HCT116 (cell line): ENCODE data around the gene MYLK. TPM values are rescaled to one million over a fixed set of nuclear protein-coding genes. Genes with fewer than 3 reads are reported as not detected.

ENCODE experiments used
- ATAC-seq: fragments of 200-7000 bp; cut with Tn5 transposase; 2 replicates; pipeline ENCODE4 v1.9.1; 2020; ENCODE audit warnings: mild to moderate bottlenecking, moderate library complexity
- Bru-seq: library from RNA; stranded (reverse); fragments of 400-500 nt; gene quantifications from one replicate; lab custom pipeline; 2021; lab: Mats Ljungman, UMichigan
- BruChase-seq, 2 experiments: library from RNA; stranded (reverse); fragments of 400-500 nt; gene quantifications; one replicate each; lab custom pipeline; 2021; lab: Mats Ljungman, UMichigan
- BruUV-seq: library from RNA; stranded (reverse); fragments of 400-500 nt; replicated peaks from 2 replicates; lab custom pipeline; 2021; lab: Mats Ljungman, UMichigan
- CTCF ChIA-PET: fragments of 300-600 bp; sonication (Branson Sonifier 250); formaldehyde crosslinking; loops from one replicate; lab custom pipeline; 2021; ENCODE audit warnings: antibody characterized with exemption; lab: Charles Lee
- POLR2A ChIA-PET: fragments of 300-600, 350-600 bp; sonication (Branson Sonifier 250); formaldehyde crosslinking; loops from one replicate; lab custom pipeline; 2021; ENCODE audit warnings: antibody characterized with exemption; lab: Charles Lee
- RAD21 ChIA-PET, 2 experiments: fragments of 300-600 bp; sonication (Branson Sonifier 250); formaldehyde crosslinking; loops; one replicate each; lab custom pipeline; 2023; ENCODE audit warnings: low total read pairs in 2 of 2; ENCODE audit not compliant: uncharacterized antibody in 2 of 2, unreplicated experiment in 2 of 2, low non-redundant PET in 1 of 2; lab: Charles Lee
- DNase-seq: peaks from one replicate; pipeline ENCODE4 v3.0.0-alpha.2; 2010; ENCODE audit warnings: low read depth, low spot score
- H2AFZ ChIP-seq: fragments of 200-600 bp; shearing (Covaris generic), sonication (generic); 2 replicates; pipeline ENCODE4 v1.6.1; 2017; ENCODE audit warnings: low read depth, mixed run types, mixed read lengths, antibody characterized with exemption, low read length; ENCODE audit not compliant: poor library complexity, severe bottlenecking
- H3K27ac ChIP-seq: 2 replicates; pipeline ENCODE4 v1.5.1; 2012; ENCODE audit warnings: low read depth, low read length
- H3K27me3 ChIP-seq: fragments of 200-600 bp; sonication (generic); 2 replicates; pipeline ENCODE4 v1.6.1; 2016; ENCODE audit warnings: mixed run types, low read length, mixed read lengths; ENCODE audit not compliant: insufficient read depth
- H3K36me3 ChIP-seq, 2 experiments: fragments of 200-500 bp in 1 of 2; fragments of 200-600 bp in 1 of 2; sonication (Bioruptor generic) in 1 of 2; sonication (generic) in 1 of 2; 2 replicates each; pipeline versions ENCODE4 v1.5.1 to v1.6.1; 2014 to 2016; ENCODE audit warnings: low read length in 2 of 2, inconsistent platforms in 1 of 2, mixed read lengths in 1 of 2, mixed run types in 1 of 2; ENCODE audit not compliant: insufficient read depth in 2 of 2, control insufficient read depth in 1 of 2
- H3K4me1 ChIP-seq, 2 experiments: fragments of 200-600 bp in 1 of 2; sonication (generic) in 1 of 2; 2 replicates each; pipeline versions ENCODE4 v1.5.1 to v1.6.1; 2012 to 2017; ENCODE audit warnings: low read length in 2 of 2, inconsistent platforms in 1 of 2, mild to moderate bottlenecking in 1 of 2, mixed read lengths in 1 of 2, mixed run types in 1 of 2, moderate library complexity in 1 of 2; ENCODE audit not compliant: insufficient read depth in 2 of 2, control insufficient read depth in 1 of 2
- H3K4me2 ChIP-seq: fragments of 200-600 bp; sonication (generic); 2 replicates; pipeline ENCODE4 v1.6.1; 2017; ENCODE audit warnings: mixed run types, low read length, mixed read lengths
- H3K4me3 ChIP-seq, 2 experiments: fragments of 200-600 bp in 1 of 2; sonication (generic) in 1 of 2; replicated peaks in 1 of 2; 2 replicates each; pipeline ENCODE4 v1.5.1; 2011 to 2016; ENCODE audit warnings: low read length in 2 of 2, control low read depth in 1 of 2, low read depth in 1 of 2, mild to moderate bottlenecking in 1 of 2, mixed read lengths in 1 of 2, mixed run types in 1 of 2
- H3K79me2 ChIP-seq: fragments of 200-600 bp; sonication (generic); 2 replicates; pipeline ENCODE4 v1.6.1; 2017; ENCODE audit warnings: mild to moderate bottlenecking, mixed run types, low read length, moderate library complexity, mixed read lengths; ENCODE audit not compliant: insufficient read depth
- H3K9ac ChIP-seq: fragments of 200-600 bp; sonication (generic); 2 replicates; pipeline ENCODE4 v1.6.1; 2016; ENCODE audit warnings: low read length, mixed read lengths
- H3K9me2 ChIP-seq: fragments of 200-600 bp; sonication (generic), shearing (Covaris generic); 2 replicates; pipeline ENCODE4 v1.6.1; 2017; ENCODE audit warnings: mixed run types, mild to moderate bottlenecking, moderate library complexity; ENCODE audit not compliant: insufficient read depth
- H3K9me3 ChIP-seq, 2 experiments: fragments of 200-500 bp in 1 of 2; fragments of 200-600 bp in 1 of 2; sonication (Bioruptor generic) in 1 of 2; sonication (generic) in 1 of 2; 2 replicates each; pipeline ENCODE4 v1.6.1; 2014 to 2017; ENCODE audit warnings: low read length in 2 of 2, mixed read lengths in 2 of 2, inconsistent platforms in 1 of 2, low read depth in 1 of 2, mild to moderate bottlenecking in 1 of 2, mixed run types in 1 of 2, moderate library complexity in 1 of 2; ENCODE audit not compliant: control insufficient read depth in 1 of 2, insufficient read depth in 1 of 2
- H4K20me1 ChIP-seq: fragments of 200-600 bp; sonication (generic), shearing (Covaris generic); 2 replicates; pipeline ENCODE4 v1.6.1; 2017; ENCODE audit warnings: mixed run types, mild to moderate bottlenecking, moderate library complexity; ENCODE audit not compliant: insufficient read depth
- CEBPB ChIP-seq: IDR thresholded peaks from 2 replicates; pipeline ENCODE4 v1.6.1; 2012; ENCODE audit warnings: low read depth
- EGR1 ChIP-seq: IDR thresholded peaks from 2 replicates; pipeline ENCODE4 v1.6.1; 2012; ENCODE audit warnings: low read depth
- EZH2 ChIP-seq: fragments of 200-600 bp; sonication (generic); IDR thresholded peaks from 2 replicates; pipeline ENCODE4 v1.6.1; 2017; ENCODE audit warnings: antibody characterized with exemption, mixed run types
- POLR2A ChIP-seq: IDR thresholded peaks from 2 replicates; pipeline ENCODE4 v1.7.0; 2011; ENCODE audit warnings: borderline replicate concordance; ENCODE audit not compliant: insufficient read depth, insufficient read length; ENCODE audit errors: extremely low read depth
- POLR2AphosphoS5 ChIP-seq: IDR thresholded peaks from 2 replicates; pipeline ENCODE4 v1.6.1; 2011; ENCODE audit warnings: mild to moderate bottlenecking, low read depth, low read length, moderate library complexity
- SRF ChIP-seq: IDR thresholded peaks from 2 replicates; pipeline ENCODE4 v1.6.1; 2012; ENCODE audit warnings: low read depth
- intact Hi-C: fragments of 100-400 bp; cut with micrococcal nuclease; formaldehyde crosslinking; loops from 2 replicates; pipeline ENCODE4 v1.10.0; 2022
- long read RNA-seq: library from polyadenylated mRNA; unstranded; transcript quantifications from one replicate; pipeline ENCODE4 v2.0.0, GENCODE V29; 2021; ENCODE audit not compliant: unreplicated experiment
- polyA plus RNA-seq: library from polyadenylated mRNA; unstranded; fragments of >200 nt; gene quantifications from 2 replicates; pipeline ENCODE4 v1.2.1, GENCODE V29; 2012; ENCODE audit warnings: missing spikeins
- total RNA-seq: library from RNA; stranded (reverse); gene quantifications from one replicate; pipeline ENCODE4 v1.2.1, GENCODE V29; 2021; ENCODE audit not compliant: unreplicated experiment
- TF ChIP-seq, protein P1 (sequence below): IDR thresholded peaks from 2 replicates; pipeline ENCODE4 v1.6.1; 2012
- TF ChIP-seq, protein P2 (sequence below): IDR thresholded peaks from 2 replicates; pipeline ENCODE4 v1.6.1; 2012; ENCODE audit warnings: low read depth

Gene MYLK, protein sequence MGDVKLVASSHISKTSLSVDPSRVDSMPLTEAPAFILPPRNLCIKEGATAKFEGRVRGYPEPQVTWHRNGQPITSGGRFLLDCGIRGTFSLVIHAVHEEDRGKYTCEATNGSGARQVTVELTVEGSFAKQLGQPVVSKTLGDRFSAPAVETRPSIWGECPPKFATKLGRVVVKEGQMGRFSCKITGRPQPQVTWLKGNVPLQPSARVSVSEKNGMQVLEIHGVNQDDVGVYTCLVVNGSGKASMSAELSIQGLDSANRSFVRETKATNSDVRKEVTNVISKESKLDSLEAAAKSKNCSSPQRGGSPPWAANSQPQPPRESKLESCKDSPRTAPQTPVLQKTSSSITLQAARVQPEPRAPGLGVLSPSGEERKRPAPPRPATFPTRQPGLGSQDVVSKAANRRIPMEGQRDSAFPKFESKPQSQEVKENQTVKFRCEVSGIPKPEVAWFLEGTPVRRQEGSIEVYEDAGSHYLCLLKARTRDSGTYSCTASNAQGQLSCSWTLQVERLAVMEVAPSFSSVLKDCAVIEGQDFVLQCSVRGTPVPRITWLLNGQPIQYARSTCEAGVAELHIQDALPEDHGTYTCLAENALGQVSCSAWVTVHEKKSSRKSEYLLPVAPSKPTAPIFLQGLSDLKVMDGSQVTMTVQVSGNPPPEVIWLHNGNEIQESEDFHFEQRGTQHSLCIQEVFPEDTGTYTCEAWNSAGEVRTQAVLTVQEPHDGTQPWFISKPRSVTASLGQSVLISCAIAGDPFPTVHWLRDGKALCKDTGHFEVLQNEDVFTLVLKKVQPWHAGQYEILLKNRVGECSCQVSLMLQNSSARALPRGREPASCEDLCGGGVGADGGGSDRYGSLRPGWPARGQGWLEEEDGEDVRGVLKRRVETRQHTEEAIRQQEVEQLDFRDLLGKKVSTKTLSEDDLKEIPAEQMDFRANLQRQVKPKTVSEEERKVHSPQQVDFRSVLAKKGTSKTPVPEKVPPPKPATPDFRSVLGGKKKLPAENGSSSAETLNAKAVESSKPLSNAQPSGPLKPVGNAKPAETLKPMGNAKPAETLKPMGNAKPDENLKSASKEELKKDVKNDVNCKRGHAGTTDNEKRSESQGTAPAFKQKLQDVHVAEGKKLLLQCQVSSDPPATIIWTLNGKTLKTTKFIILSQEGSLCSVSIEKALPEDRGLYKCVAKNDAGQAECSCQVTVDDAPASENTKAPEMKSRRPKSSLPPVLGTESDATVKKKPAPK (N-terminal part only)
- total RNA-seq (3.8 TPM), Bru-seq, nascent RNA (percentile 35 among the genes with signal in this experiment), BruChase-seq, experiment 1, labeled RNA remaining after a 6-hour chase (percentile 25 among the genes with signal in this experiment), BruChase-seq, experiment 2, labeled RNA remaining after a 2-hour chase (percentile 33 among the genes with signal in this experiment)
- polyA plus RNA-seq: 1.3 and 1.6 TPM in 2 replicates
- long read RNA-seq, partial matches to known transcripts: 1 of 3 reads
- long read RNA-seq, other reads (novel, unspliced or antisense): 2 of 3 reads

GRCh38 chr3:123884203-123884831, at the start of gene MYLK:
Gene MYLK (minus strand): TSS chr3:123884332. CDS start chr3:123793841, 90,491 bp downstream.
- CTCF ChIA-PET: no interaction called here
- H3K36me3 ChIP-seq: no peaks in the 10 kb centered on the region
- H3K9me2 ChIP-seq: no peaks in the 10 kb centered on the region
- RAD21 ChIA-PET: interaction anchor here in 1 of 2 experiments (0.7 kb wide), 1 partner anchor 93 kb away, joined by 4 read pairs; no protein-coding TSS in a partner anchor
- H3K9ac ChIP-seq: peak within 1 kb of the TSS; percentile 59
- DNase-seq: peak; percentile 61
- intact Hi-C loops: no loop called here
- POLR2A ChIA-PET: no interaction called here
- H3K4me2 ChIP-seq: peak within 1 kb of the TSS; percentile 95
- peak; percentile 94 for ATAC-seq
- H2AFZ ChIP-seq: peak within 1 kb of the TSS; percentile 87
- H4K20me1 ChIP-seq: no peaks in the 10 kb centered on the region
- no peaks in the 10 kb centered on the region for H3K9me3 ChIP-seq
- no peaks in the 10 kb centered on the region for H3K27me3 ChIP-seq
- H3K27ac ChIP-seq: no peak within 1 kb of the TSS; the same call in 1 of the 2 replicates
- TF ChIP-seq POLR2A (peak; percentile 38), EGR1 (no peak), EZH2 (no peak), POLR2AphosphoS5 (peak; percentile 30; the same call in 1 of the 2 replicates), SRF (no peak), CEBPB (no peak)
- TF ChIP-seq, protein P1, sequence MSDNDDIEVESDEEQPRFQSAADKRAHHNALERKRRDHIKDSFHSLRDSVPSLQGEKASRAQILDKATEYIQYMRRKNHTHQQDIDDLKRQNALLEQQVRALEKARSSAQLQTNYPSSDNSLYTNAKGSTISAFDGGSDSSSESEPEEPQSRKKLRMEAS: no peak
- TF ChIP-seq, protein P2, sequence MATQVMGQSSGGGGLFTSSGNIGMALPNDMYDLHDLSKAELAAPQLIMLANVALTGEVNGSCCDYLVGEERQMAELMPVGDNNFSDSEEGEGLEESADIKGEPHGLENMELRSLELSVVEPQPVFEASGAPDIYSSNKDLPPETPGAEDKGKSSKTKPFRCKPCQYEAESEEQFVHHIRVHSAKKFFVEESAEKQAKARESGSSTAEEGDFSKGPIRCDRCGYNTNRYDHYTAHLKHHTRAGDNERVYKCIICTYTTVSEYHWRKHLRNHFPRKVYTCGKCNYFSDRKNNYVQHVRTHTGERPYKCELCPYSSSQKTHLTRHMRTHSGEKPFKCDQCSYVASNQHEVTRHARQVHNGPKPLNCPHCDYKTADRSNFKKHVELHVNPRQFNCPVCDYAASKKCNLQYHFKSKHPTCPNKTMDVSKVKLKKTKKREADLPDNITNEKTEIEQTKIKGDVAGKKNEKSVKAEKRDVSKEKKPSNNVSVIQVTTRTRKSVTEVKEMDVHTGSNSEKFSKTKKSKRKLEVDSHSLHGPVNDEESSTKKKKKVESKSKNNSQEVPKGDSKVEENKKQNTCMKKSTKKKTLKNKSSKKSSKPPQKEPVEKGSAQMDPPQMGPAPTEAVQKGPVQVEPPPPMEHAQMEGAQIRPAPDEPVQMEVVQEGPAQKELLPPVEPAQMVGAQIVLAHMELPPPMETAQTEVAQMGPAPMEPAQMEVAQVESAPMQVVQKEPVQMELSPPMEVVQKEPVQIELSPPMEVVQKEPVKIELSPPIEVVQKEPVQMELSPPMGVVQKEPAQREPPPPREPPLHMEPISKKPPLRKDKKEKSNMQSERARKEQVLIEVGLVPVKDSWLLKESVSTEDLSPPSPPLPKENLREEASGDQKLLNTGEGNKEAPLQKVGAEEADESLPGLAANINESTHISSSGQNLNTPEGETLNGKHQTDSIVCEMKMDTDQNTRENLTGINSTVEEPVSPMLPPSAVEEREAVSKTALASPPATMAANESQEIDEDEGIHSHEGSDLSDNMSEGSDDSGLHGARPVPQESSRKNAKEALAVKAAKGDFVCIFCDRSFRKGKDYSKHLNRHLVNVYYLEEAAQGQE: no peak
- no peaks in the 10 kb centered on the region for H3K79me2 ChIP-seq
- peak within 1 kb of the TSS; percentile 51 to 62 for H3K4me3 ChIP-seq
- H3K4me1 ChIP-seq: peaks cover 2 to 11% of the 10 kb centered on the region in 2 experiments; a peak in 3 of 4 replicates
- no TSS peak for BruUV-seq
